GM23338 (cell line): ENCODE measurements around the gene MYOF.

Source experiments
- CREB1 ChIP-seq: fragments of 250-450 bp; sonication (Bioruptor Pico); IDR thresholded peaks from 2 replicates; pipeline ENCODE4 v1.5.0; 2020; ENCODE audit warnings: low read depth, mild to moderate bottlenecking, moderate library complexity
- CTCF ChIP-seq, 2 experiments: fragments of 200-600 bp in 1 of 2; sonication (generic) in 1 of 2; conservative IDR thresholded peaks; 2 replicates each; pipeline versions ENCODE4 v1.5.1 to v1.6.1; 2016 to 2017; ENCODE audit warnings: antibody characterized with exemption in 2 of 2, low read depth in 2 of 2, mild to moderate bottlenecking in 2 of 2, moderate library complexity in 1 of 2
- EZH2 ChIP-seq: fragments of 200-600 bp; sonication (generic); IDR thresholded peaks from one replicate; pipeline ENCODE4 v1.8.0; 2017; ENCODE audit warnings: antibody characterized with exemption, mild to moderate bottlenecking, low read depth; ENCODE audit not compliant: unreplicated experiment
- EZH2phosphoT487 ChIP-seq: fragments of 200-600 bp; sonication (generic); IDR thresholded peaks from one replicate; pipeline ENCODE4 v1.8.1; 2018; ENCODE audit warnings: antibody characterized with exemption; ENCODE audit not compliant: unreplicated experiment
- JUNB ChIP-seq: IDR thresholded peaks from one replicate; pipeline ENCODE4 v1.6.1; 2016; ENCODE audit warnings: antibody characterized with exemption; ENCODE audit not compliant: unreplicated experiment
- NANOG ChIP-seq: IDR thresholded peaks from 2 replicates; pipeline ENCODE4 v1.6.1; 2016; ENCODE audit warnings: antibody characterized with exemption, borderline replicate concordance
- POLR2AphosphoS5 ChIP-seq: IDR thresholded peaks from 2 replicates; pipeline ENCODE4 v1.6.1; 2016; ENCODE audit warnings: antibody characterized with exemption, low read depth
- REST ChIP-seq: IDR thresholded peaks from one replicate; pipeline ENCODE4 v1.6.1; 2018; ENCODE audit warnings: antibody characterized with exemption; ENCODE audit not compliant: unreplicated experiment
- STAT1 ChIP-seq: IDR thresholded peaks from one replicate; pipeline ENCODE4 v1.6.1; 2016; ENCODE audit warnings: antibody characterized with exemption; ENCODE audit not compliant: unreplicated experiment
- ZNF114 ChIP-seq: fragments of 250-450 bp; sonication (Bioruptor Pico); IDR thresholded peaks from 2 replicates; pipeline ENCODE4 v1.5.0; 2020; ENCODE audit warnings: mild to moderate bottlenecking, moderate library complexity
- ZNF331 ChIP-seq: fragments of 250-450 bp; sonication (Bioruptor Pico); IDR thresholded peaks from 2 replicates; pipeline ENCODE4 v1.5.0; 2020; ENCODE audit warnings: low read depth, mild to moderate bottlenecking, moderate library complexity
- ZNF462 ChIP-seq: fragments of 250-450 bp; sonication (Bioruptor Pico); IDR thresholded peaks from 2 replicates; pipeline ENCODE4 v1.5.0; 2020; ENCODE audit warnings: mild to moderate bottlenecking, moderate library complexity
- TF ChIP-seq, protein P1 (sequence below): IDR thresholded peaks from 2 replicates; pipeline ENCODE4 v1.6.1; 2016; ENCODE audit warnings: antibody characterized with exemption

GRCh38 chr10:93364966-93365365 is 117.2 kb downstream of the MYOF start:
- TF ChIP-seq POLR2AphosphoS5 = no peak
- no peak for TF ChIP-seq EZH2
- TF ChIP-seq CTCF (conservative IDR thresholded peaks at IDR 0.05; ENCODE audit: low read depth in 2 of 2) = no peak
- TF ChIP-seq REST = no peak
- no peak for TF ChIP-seq JUNB
- no peak for TF ChIP-seq EZH2phosphoT487
- TF ChIP-seq CREB1 (CRISPR knock-in tag) = no peak
- TF ChIP-seq ZNF114 (CRISPR knock-in tag) = no peak
- TF ChIP-seq ZNF331 (CRISPR knock-in tag) = no peak
- no peak for TF ChIP-seq STAT1
- TF ChIP-seq, protein P1, sequence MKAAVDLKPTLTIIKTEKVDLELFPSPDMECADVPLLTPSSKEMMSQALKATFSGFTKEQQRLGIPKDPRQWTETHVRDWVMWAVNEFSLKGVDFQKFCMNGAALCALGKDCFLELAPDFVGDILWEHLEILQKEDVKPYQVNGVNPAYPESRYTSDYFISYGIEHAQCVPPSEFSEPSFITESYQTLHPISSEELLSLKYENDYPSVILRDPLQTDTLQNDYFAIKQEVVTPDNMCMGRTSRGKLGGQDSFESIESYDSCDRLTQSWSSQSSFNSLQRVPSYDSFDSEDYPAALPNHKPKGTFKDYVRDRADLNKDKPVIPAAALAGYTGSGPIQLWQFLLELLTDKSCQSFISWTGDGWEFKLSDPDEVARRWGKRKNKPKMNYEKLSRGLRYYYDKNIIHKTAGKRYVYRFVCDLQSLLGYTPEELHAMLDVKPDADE = no peak
- TF ChIP-seq ZNF462 (CRISPR knock-in tag) = no peak
- TF ChIP-seq NANOG = no peak
